ENCODE measurements around the gene LORICRIN. TPM values are rescaled to one million over a fixed set of nuclear protein-coding genes. Genes with fewer than 3 reads are reported as not detected.

Gene LORICRIN
- polyA plus RNA-seq, 2 of the 4 experiments (the other 2 are of a cell fraction) = not detected

DNA sequence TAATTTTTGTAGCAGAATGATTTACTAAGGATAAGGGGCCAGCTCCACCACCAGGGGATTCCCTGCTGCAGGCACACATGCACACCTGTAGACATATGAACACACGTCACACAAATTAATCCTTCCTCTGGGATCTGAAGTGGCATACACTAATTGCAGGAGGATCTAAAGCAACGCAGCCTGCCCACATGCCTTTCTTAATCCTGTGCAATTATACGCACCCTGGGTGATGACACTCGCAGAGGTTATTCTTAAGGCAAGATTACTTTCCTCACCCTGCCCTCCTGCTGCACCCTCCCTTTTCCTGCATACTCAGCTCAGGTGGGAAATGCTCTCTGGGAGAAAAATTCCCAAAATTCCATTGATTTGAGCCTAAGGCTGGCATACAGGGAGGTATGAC lies 7.5 kb upstream of the LORICRIN start:
- H3K27ac ChIP-seq = no peak overlapping the region
- no peak for DNase-seq (ENCODE audit: low read depth in 1 of 2, low spot score in 1 of 2)
- 42% methylated on average over 4 of the region's 4 CpGs for WGBS (ENCODE audit: missing lambda C conversion rate)
- no peak for FAIRE-seq
- H3K4me3 ChIP-seq = no peak overlapping the region
- no peaks in the 10 kb centered on the region for H3K4me1 ChIP-seq
- POLR2A ChIA-PET = no interaction called here
- no peaks in the 10 kb centered on the region for H3K9me3 ChIP-seq
- TF ChIP-seq PHF8 (IDR thresholded peaks at IDR 0.05; ENCODE audit: borderline replicate concordance, low read depth) = no peak
- no peak for TF ChIP-seq POLR2AphosphoS2 (conservative IDR thresholded peaks at IDR 0.05; ENCODE audit: low read length)
- TF ChIP-seq MAZ (IDR thresholded peaks at IDR 0.05; ENCODE audit: borderline replicate concordance, low read depth, low read length) = no peak
- no peak for TF ChIP-seq GATA3 (IDR thresholded peaks at IDR 0.05; ENCODE audit: borderline replicate concordance)
- TF ChIP-seq BHLHE40 (IDR thresholded peaks at IDR 0.05; ENCODE audit: low read depth, low read length) = no peak
- no peak for TF ChIP-seq EP300 (IDR thresholded peaks at IDR 0.05)
- TF ChIP-seq EHMT2 (IDR thresholded peaks at IDR 0.05; ENCODE audit: low read depth) = no peak
- no peak for TF ChIP-seq HOXA7 (CRISPR knock-in tag; IDR thresholded peaks at IDR 0.05)
- no peak for TF ChIP-seq CEBPB (IDR thresholded peaks at IDR 0.05)
- no peak for TF ChIP-seq EHF (CRISPR knock-in tag; IDR thresholded peaks at IDR 0.05)
- no peak for TF ChIP-seq NFE2L2 (conservative IDR thresholded peaks at IDR 0.05; ENCODE audit: low read length)
- TF ChIP-seq, protein P1, sequence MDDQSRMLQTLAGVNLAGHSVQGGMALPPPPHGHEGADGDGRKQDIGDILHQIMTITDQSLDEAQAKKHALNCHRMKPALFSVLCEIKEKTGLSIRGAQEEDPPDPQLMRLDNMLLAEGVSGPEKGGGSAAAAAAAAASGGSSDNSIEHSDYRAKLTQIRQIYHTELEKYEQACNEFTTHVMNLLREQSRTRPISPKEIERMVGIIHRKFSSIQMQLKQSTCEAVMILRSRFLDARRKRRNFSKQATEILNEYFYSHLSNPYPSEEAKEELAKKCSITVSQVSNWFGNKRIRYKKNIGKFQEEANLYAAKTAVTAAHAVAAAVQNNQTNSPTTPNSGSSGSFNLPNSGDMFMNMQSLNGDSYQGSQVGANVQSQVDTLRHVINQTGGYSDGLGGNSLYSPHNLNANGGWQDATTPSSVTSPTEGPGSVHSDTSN (IDR thresholded peaks at IDR 0.05) = no peak
- ATAC-seq = no peak
- CTCF ChIA-PET = no interaction called here
- no peak overlapping the region for H3K4me2 ChIP-seq

- H3K4me3 ChIP-seq = no peak overlapping the region
- no peak overlapping the region for H3K27ac ChIP-seq
- 3% methylated on average over 2 of the region's 2 CpGs for WGBS (ENCODE audit: missing lambda C conversion rate)
- no peak for TF ChIP-seq NR3C1 (IDR thresholded peaks at IDR 0.05)
- TF ChIP-seq HES2 (IDR thresholded peaks at IDR 0.05) = no peak
- no peak for TF ChIP-seq EHMT2 (IDR thresholded peaks at IDR 0.05; ENCODE audit: low read depth)
- TF ChIP-seq ESRRA (IDR thresholded peaks at IDR 0.05; ENCODE audit: borderline replicate concordance, low read length) = no peak
- no peak for TF ChIP-seq MAZ (IDR thresholded peaks at IDR 0.05; ENCODE audit: borderline replicate concordance, low read depth, low read length)
- TF ChIP-seq, protein P2, sequence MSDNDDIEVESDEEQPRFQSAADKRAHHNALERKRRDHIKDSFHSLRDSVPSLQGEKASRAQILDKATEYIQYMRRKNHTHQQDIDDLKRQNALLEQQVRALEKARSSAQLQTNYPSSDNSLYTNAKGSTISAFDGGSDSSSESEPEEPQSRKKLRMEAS (IDR thresholded peaks at IDR 0.05) = no peak
- TF ChIP-seq, protein P1 (IDR thresholded peaks at IDR 0.05) = no peak
- no peak for TF ChIP-seq CTCF (IDR thresholded peaks at IDR 0.05)
- TF ChIP-seq RAD21 (conservative IDR thresholded peaks at IDR 0.05 in 1 of 2, IDR thresholded peaks at IDR 0.05 in 1 of 2) = no peak
- TF ChIP-seq CBX2 (IDR thresholded peaks at IDR 0.05; ENCODE audit: borderline replicate concordance, low read depth) = no peak
- no peak for TF ChIP-seq ZNF302 (CRISPR knock-in tag; IDR thresholded peaks at IDR 0.05)
- no peak for TF ChIP-seq ATOH8 (CRISPR knock-in tag; IDR thresholded peaks at IDR 0.05; ENCODE audit: low read depth)
- TF ChIP-seq HOXB13 (CRISPR knock-in tag; IDR thresholded peaks at IDR 0.05; ENCODE audit: low read depth) = no peak
- TF ChIP-seq CBX8 (IDR thresholded peaks at IDR 0.05) = no peak
- TF ChIP-seq TP53 (CRISPR knock-in tag; IDR thresholded peaks at IDR 0.05) = no peak
- TF ChIP-seq FOSB (CRISPR knock-in tag; IDR thresholded peaks at IDR 0.05) = no peak
- no peak for TF ChIP-seq HMGXB4 (CRISPR knock-in tag; IDR thresholded peaks at IDR 0.05; ENCODE audit: borderline replicate concordance)
- TF ChIP-seq RARB (CRISPR knock-in tag; IDR thresholded peaks at IDR 0.05) = no peak
- ChIA-PET CTCF (interaction anchor here (1.1 to 2.1 kb wide), 2 partner anchors 23 to 46 kb away, joined by 3 to 5 read pairs; no protein-coding TSS in a partner anchor), POLR2A (no interaction called here)
- ATAC-seq (no peak), FAIRE-seq (no peak), DNase-seq (ENCODE audit: low read depth in 1 of 2, low spot score in 1 of 2) (no peak)
- H3K9me3 ChIP-seq = no peaks in the 10 kb centered on the region
- H3K4me1 ChIP-seq = no peaks in the 10 kb centered on the region
- no peak overlapping the region for H3K4me2 ChIP-seq
Observed at GRCh38 chr1:153253076-153253475, 6.4 kb upstream of the LORICRIN start.

All from A549 (cell line).